ENCODE results near the gene NACC1. TPM values are rescaled to one million over a fixed set of nuclear protein-coding genes. Genes with fewer than 3 reads are reported as not detected.
"Not testable (repeated sequence)": the region's sequence is repeated elsewhere in the genome, so short reads cannot be mapped to it uniquely, and the experiment has no call there.

The NACC1 gene
- total RNA-seq, 1 donor from 2014 or later, result 35.2 TPM

- Histone ChIP-seq H3K4me1 (peaks cover 33% of the 10 kb centered on the region), H3K4me3 (no peak overlapping the region), H3K27ac (peak overlapping the region; percentile 61), H3K27me3 (ENCODE audit: low read depth) (no peaks in the 10 kb centered on the region), H3K9me3 (no peaks in the 10 kb centered on the region), H3K36me3 (no peaks in the 10 kb centered on the region)
- DNase-seq (peak; percentile 87), ATAC-seq (peak; percentile 31 to 61)
- no peak for TF ChIP-seq CTCF (IDR thresholded peaks at IDR 0.05)
- intact Hi-C loops (cut with DNase I), result no loop called here
Measured at GRCh38 chr19:13172346-13173138, 54.5 kb downstream of the NACC1 start.

GRCh38 chr19:13173139-13173737, 55.2 kb downstream of the NACC1 start:
- Histone ChIP-seq H3K27me3 (ENCODE audit: low read depth) (no peaks in the 10 kb centered on the region), H3K4me3 (no peak overlapping the region), H3K9me3 (no peaks in the 10 kb centered on the region), H3K27ac (peak overlapping the region; percentile 61), H3K4me1 (peaks cover 27% of the 10 kb centered on the region), H3K36me3 (no peaks in the 10 kb centered on the region)
- ATAC-seq (no peak), DNase-seq (no peak)
- TF ChIP-seq CTCF (IDR thresholded peaks at IDR 0.05), result no peak
- intact Hi-C loops (cut with DNase I), result no loop called here

GRCh38 chr19:13176345-13176744, 58.3 kb downstream of the NACC1 start:
- ATAC-seq, result no peak
- no peak for TF ChIP-seq CTCF (IDR thresholded peaks at IDR 0.05)
- Histone ChIP-seq H3K27ac (no peak overlapping the region), H3K36me3 (no peaks in the 10 kb centered on the region), H3K27me3 (ENCODE audit: low read depth) (no peaks in the 10 kb centered on the region), H3K4me3 (no peak overlapping the region), H3K9me3 (no peaks in the 10 kb centered on the region), H3K4me1 (peaks cover 20% of the 10 kb centered on the region)
- no peak for DNase-seq
- intact Hi-C loops (cut with DNase I), result no loop called here

GRCh38 chr19:13177584-13177983, 59.5 kb downstream of the NACC1 start:
- ATAC-seq; H3K9me3 ChIP-seq; DNase-seq; H3K36me3 ChIP-seq; H3K4me3 ChIP-seq; intact Hi-C loops (cut with DNase I); H3K27ac ChIP-seq; H3K27me3 ChIP-seq (ENCODE audit: low read depth): not testable (repeated sequence)
- H3K4me1 ChIP-seq, result peaks cover 22% of the 10 kb centered on the region

- H3K36me3 ChIP-seq; H3K9me3 ChIP-seq; DNase-seq; intact Hi-C loops (cut with DNase I); H3K27me3 ChIP-seq (ENCODE audit: low read depth); H3K27ac ChIP-seq; ATAC-seq; H3K4me3 ChIP-seq: not testable (repeated sequence)
- peaks cover 15% of the 10 kb centered on the region for H3K4me1 ChIP-seq
Measured at GRCh38 chr19:13178291-13178690, 60.2 kb downstream of the NACC1 start.

- Histone ChIP-seq H3K4me1 (peaks cover 12% of the 10 kb centered on the region), H3K27ac (peak overlapping the region; percentile 24), H3K9me3 (no peaks in the 10 kb centered on the region), H3K36me3 (no peaks in the 10 kb centered on the region), H3K27me3 (ENCODE audit: low read depth) (no peaks in the 10 kb centered on the region), H3K4me3 (no peak overlapping the region)
- ATAC-seq (peak; percentile 36 to 50), DNase-seq (peak; percentile 60)
- no peak for TF ChIP-seq CTCF (IDR thresholded peaks at IDR 0.05)
- intact Hi-C loops (cut with DNase I), result no loop called here
Measured at GRCh38 chr19:13181747-13182388, 63.8 kb downstream of the NACC1 start.

GRCh38 chr19:13184926-13185325, 66.9 kb downstream of the NACC1 start:
- not testable (repeated sequence) for H3K9me3 ChIP-seq; H3K27me3 ChIP-seq (ENCODE audit: low read depth)

GRCh38 chr19:13185763-13186657, 67.9 kb downstream of the NACC1 start:
- intact Hi-C loops (cut with DNase I); H3K9me3 ChIP-seq; H3K27ac ChIP-seq; DNase-seq; H3K36me3 ChIP-seq; H3K4me3 ChIP-seq; H3K27me3 ChIP-seq (ENCODE audit: low read depth); ATAC-seq: not testable (repeated sequence)
- H3K4me1 ChIP-seq, result peaks cover 12% of the 10 kb centered on the region

More at GRCh38 chr19:13184926-13185325, 66.9 kb downstream of the NACC1 start:
- DNase-seq; H3K27ac ChIP-seq; H3K36me3 ChIP-seq; ATAC-seq; H3K4me3 ChIP-seq; intact Hi-C loops (cut with DNase I): not testable (repeated sequence)
- peaks cover 12% of the 10 kb centered on the region for H3K4me1 ChIP-seq

GRCh38 chr19:13186688-13187087, 68.6 kb downstream of the NACC1 start:
- intact Hi-C loops (cut with DNase I); H3K36me3 ChIP-seq; DNase-seq; H3K27ac ChIP-seq; H3K27me3 ChIP-seq (ENCODE audit: low read depth); H3K4me1 ChIP-seq; H3K9me3 ChIP-seq; ATAC-seq; H3K4me3 ChIP-seq: not testable (repeated sequence)

All from lower lobe of right lung (tissue), 2 donors.